ENCODE measurements around the gene CDK11B. TPM values are rescaled to one million over a fixed set of nuclear protein-coding genes. Genes with fewer than 3 reads are reported as not detected.
A peak's percentile ranks its signal among the peaks of the same experiment; 100 is the strongest.
"Not testable (repeated sequence)": the region's sequence is repeated elsewhere in the genome, so short reads cannot be mapped to it uniquely, and the experiment has no call there.

The CDK11B gene
- total RNA-seq, 1 experiment from 2014 or later, result 12.9 TPM

DNA sequence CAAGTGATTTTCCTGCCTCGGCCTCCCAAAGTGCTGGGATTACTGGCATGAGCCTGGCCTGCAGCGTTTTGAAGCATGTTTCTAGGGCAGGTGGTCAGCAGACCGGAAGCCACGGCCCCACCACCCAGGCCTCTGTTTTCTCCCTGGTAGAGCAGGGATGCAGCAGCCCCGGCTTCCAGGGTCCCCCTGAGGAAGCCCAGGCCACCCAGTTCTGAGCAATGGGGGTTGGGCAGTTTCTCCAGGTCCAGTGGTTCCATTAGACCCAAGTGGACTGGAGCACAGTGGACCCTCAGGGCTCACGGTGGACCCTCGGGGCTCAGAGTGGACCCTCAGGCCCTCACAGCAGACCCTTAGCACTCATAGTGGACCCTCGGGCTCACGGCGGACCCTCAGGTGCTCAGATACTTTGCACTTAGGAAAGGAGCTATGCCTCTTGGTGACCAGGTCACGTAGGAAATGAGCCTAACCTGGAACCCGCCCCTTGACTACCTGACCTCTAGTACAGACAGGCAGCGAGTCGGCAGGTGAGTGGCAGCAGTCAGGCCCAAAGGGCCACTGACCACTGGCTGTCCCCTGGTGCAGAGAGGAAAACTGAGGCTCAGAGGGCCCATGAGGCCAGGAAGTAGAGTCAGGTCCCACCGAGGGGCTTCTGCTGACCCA is 54.3 kb downstream of the CDK11B start:
- DNase-seq (ENCODE audit: low spot score), result no peak
- in situ Hi-C loops (cut with HindIII; ENCODE audit: low sequenced_read_pairs), result no loop called here

DNA sequence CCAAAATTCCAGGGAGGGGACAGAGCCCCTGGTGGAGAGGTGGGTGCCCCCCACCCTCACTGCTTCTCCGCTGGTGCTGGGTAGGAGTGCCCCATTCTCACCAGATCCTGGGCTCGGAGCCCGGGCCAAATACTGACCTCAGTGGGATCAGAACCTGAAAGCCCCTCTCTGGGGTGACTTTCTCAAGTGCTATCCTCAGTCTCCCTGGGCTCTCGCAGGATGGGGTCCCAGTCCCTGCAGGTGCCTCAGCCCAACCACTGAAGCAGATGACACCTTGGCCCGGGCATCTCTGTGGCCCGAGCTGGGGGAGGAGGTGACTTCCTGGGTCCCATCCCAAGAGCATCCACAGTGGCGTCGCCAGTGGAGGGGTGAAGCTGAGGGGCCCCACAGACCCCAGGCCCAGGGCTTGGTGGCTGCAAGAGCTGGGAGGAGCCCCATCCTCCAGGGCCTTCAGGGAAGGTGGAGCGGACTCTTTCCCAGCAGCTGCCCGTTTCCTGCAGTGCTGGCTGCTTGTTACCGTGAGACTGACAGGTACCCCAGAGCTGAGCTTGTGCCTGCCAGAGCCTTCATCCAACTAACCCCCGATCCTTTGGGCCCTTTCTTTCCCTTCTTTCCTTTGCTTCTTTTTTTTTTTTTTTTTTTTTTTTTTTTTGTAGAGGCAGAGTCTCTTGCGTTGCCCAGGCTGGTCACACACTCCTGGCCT is 55.0 kb downstream of the CDK11B start:
- in situ Hi-C loops (cut with HindIII; ENCODE audit: low sequenced_read_pairs), result no loop called here
- DNase-seq (ENCODE audit: low spot score), result no peak

- DNase-seq (ENCODE audit: low spot score), result no peak
- in situ Hi-C loops (cut with HindIII; ENCODE audit: low sequenced_read_pairs), result no loop called here
Observed at GRCh38 chr1:1602968-1603506, 55.8 kb downstream of the CDK11B start.

- in situ Hi-C loops (cut with HindIII; ENCODE audit: low sequenced_read_pairs), result no loop called here
- DNase-seq (ENCODE audit: low spot score), result no peak
Observed at GRCh38 chr1:1602304-1602967, 56.4 kb downstream of the CDK11B start.

GRCh38 chr1:1601564-1602303 is 57.1 kb downstream of the CDK11B start:
- in situ Hi-C loops (cut with HindIII; ENCODE audit: low sequenced_read_pairs), result no loop called here
- DNase-seq (ENCODE audit: low spot score), result no peak

DNA sequence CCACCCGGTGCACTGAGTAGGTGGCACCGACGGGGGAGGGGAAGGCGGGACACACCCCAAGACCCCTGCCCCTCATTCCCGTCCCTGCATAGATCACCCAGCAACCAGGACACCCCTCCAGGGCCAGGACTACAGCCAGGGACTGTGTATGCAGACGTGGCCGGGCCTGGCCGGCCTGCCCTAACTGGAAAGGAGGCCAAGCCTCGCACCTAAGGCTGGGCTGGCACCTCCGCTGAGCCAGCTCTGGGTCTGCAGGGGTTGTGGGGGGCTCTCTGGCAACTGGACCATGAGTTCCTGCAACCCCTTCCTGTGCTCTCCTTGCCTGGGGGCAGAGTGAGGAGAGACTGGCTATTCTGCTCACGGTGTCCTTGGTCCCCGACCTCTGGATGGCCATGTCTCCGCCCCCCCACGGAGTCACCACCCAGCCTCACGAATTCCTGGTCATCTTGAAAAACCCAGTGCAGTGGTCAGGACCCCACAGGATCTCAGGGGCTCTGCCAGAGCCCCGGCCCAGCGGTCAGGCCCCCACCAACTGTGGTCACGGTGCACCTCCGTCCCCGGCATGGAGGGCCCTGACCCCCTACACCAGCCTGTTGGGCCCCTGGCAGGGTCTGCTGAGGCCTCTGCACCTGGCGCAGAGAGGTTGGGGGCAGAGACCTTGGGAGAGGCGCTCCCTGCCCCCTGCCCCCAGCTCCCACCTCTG is 57.8 kb downstream of the CDK11B start:
- no peak for DNase-seq (ENCODE audit: low spot score)
- in situ Hi-C loops (cut with HindIII; ENCODE audit: low sequenced_read_pairs), result no loop called here

DNA sequence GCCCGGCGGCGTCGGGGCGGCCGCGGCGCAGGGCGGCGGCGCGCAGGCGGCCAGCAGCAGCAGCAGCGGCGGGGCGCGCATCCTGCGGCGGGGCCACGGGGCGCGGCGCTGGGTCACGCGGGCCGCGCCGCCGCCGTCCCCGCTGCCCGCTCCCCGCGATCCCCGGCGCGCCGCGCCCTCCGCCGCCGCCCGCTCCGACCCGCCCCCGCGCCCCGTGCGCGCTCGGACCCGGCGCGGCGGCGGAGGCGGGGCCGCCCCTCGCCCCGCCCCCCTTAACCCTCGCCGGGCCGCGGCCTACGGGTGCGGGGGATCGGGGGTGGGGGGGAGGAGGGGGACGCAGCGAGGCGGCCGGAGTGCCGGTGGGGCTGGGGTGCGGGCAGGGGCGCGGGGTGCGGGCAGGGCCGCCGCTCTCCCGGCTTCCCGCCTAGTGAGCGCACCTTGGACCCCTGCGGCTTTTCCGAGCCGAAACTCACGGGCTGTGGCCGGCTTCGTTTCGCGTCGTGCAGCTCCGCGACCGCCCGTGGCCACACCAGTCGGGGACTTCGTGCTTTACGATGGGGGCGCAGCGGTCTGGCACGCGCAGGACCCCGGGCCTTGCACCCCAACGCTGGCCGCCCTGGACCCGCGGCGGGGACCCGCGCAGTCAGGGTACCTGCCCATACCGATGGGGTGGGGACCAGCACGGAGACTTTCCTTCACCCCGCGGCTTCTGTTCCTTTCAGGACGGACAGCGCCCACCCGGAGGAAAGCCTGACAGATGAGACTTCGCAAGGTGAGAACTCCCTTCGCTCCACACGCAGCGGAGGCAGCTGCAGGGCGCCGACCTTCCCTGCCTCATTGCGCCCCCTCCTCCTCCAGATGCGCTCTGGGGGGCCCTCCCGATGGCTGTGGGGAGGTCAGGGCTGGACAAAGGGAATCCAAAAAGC is 58.6 kb downstream of the CDK11B start, which contains the start of gene FNDC10:
TSS of gene FNDC10 (minus strand) at position 201 of the 926 bp plus-strand sequence. CDS start at position 81, 120 bp downstream.
- in situ Hi-C loops (cut with HindIII; ENCODE audit: low sequenced_read_pairs), result no loop called here
- DNase-seq (ENCODE audit: low spot score), result peak; percentile 26

GRCh38 chr1:1599030-1599934 is 59.5 kb downstream of the CDK11B start:
- peak; percentile 17 for DNase-seq (ENCODE audit: low spot score)
- in situ Hi-C loops (cut with HindIII; ENCODE audit: low sequenced_read_pairs), result no loop called here

DNA sequence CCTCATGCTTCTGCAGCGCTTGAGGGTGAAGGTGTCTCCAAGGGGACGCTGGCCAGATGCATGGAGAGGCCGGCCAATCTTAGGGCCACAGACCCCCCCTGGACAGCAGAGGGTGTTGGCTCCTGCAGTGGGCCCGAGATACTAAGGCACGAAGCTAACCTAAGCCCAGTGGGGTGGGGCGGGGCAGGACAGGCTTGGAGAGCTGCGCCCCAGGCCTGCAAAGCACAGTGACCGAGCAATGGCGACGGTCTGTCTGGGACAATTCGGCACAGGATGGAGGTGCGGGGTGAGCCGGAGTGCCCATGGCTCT is 60.1 kb downstream of the CDK11B start:
- no peak for DNase-seq (ENCODE audit: low spot score)
- in situ Hi-C loops (cut with HindIII; ENCODE audit: low sequenced_read_pairs), result no loop called here

GRCh38 chr1:1598051-1598719 is 60.6 kb downstream of the CDK11B start:
- DNase-seq (ENCODE audit: low spot score), result no peak
- in situ Hi-C loops (cut with HindIII; ENCODE audit: low sequenced_read_pairs), result no loop called here

DNA sequence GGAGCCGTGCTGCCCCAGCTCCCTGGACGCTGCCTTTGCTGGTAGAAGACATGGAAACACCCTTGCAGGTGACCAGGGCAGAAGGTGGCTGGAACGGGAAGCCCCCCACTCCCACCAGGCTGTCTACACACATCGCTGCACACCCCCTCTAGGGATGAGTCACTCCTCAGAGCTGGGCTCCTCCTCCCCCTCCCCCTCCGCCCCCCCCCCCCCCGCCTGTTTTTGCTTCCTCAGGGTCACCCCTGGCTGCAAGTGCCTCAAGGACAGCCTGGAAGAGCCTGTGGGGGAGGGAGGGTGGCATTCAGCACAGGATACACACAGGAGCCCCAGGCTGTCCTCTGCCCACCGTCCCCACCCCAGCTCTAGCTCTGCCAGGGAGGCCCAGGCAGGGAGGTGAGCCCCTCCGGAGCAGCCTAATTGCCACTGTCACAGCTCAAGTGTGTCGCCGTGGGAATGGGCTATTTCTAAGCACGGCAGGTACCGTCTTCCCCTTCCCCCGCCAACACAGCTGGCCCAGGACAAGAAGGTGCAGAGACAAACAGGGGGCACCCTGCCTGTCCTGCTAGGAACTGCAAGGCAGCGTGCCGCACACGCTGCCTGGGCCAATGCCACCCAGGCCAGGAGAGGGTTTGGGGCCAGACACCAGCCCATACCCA is 61.4 kb downstream of the CDK11B start:
- DNase-seq (ENCODE audit: low spot score), result no peak
- in situ Hi-C loops (cut with HindIII; ENCODE audit: low sequenced_read_pairs), result no loop called here

- DNase-seq (ENCODE audit: low spot score), result no peak
- in situ Hi-C loops (cut with HindIII; ENCODE audit: low sequenced_read_pairs), result no loop called here
Observed at GRCh38 chr1:1596493-1597274, 62.1 kb downstream of the CDK11B start.

GRCh38 chr1:1595341-1595740 is 63.5 kb downstream of the CDK11B start:
- in situ Hi-C loops (cut with HindIII; ENCODE audit: low sequenced_read_pairs); DNase-seq (ENCODE audit: low spot score): not testable (repeated sequence)

GRCh38 chr1:1594602-1595260 is 64.1 kb downstream of the CDK11B start:
- in situ Hi-C loops (cut with HindIII; ENCODE audit: low sequenced_read_pairs), result no loop called here
- peak; percentile 59 for DNase-seq (ENCODE audit: low spot score)
